ENCODE data around the gene SPRTN.
A peak's percentile ranks its signal among the peaks of the same experiment; 100 is the strongest.

The SPRTN gene

DNA sequence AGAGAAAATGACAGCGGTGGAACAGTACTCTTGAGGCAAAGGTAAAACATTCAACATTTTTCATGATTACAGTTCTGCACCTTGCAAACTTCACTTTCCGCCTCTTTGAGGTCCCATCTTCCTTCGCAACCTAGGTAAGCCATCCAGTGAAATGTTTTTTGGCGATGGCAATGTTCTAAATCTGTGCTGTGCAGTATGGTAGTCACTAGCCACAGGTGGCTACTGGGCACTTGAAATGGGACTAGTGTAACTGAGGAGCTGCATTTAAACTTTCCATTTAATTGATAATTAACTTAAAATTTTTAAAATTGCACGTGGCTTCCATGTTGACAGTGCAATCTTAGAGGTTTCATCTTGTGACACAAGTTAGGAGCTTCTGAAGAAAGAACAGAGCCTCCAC is 13.4 kb upstream of the SPRTN start:
- no peak overlapping the region for H3K4me3 ChIP-seq
- no peak for DNase-seq (ENCODE audit: low spot score)
- no peak for TF ChIP-seq CTCF (IDR thresholded peaks at IDR 0.05)
- H3K27ac ChIP-seq: no peak overlapping the region

GRCh38 chr1:231326248-231326647 is 11.8 kb upstream of the SPRTN start:
- H3K27ac ChIP-seq: no peak overlapping the region
- no peak overlapping the region for H3K4me3 ChIP-seq
- no peak for TF ChIP-seq CTCF (IDR thresholded peaks at IDR 0.05)
- DNase-seq (ENCODE audit: low spot score): no peak

- Histone ChIP-seq H3K27ac (no peak overlapping the region), H3K4me3 (no peak overlapping the region)
- no peak for TF ChIP-seq CTCF (IDR thresholded peaks at IDR 0.05)
- DNase-seq (ENCODE audit: low spot score): no peak
Measured at GRCh38 chr1:231327617-231328016, 10.5 kb upstream of the SPRTN start.

DNA sequence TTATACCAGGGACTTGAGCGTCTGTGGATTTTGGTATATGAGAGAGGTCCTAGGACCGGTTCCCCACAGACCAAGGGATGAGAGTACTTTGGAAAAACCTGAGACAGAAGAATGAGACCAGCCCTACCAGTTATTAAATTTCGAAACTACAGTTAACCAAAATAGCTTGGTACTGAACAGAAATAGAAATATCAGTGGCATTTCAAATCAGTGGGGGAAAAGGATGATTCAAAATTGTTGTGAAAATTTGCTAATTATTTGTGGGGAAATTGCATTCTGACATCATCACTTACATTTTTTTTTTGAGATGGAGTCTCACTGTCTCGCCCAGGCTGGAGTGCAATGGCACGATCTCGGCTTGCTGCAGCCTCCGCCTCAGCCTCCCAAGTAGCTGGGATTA is 8.6 kb upstream of the SPRTN start:
- DNase-seq (ENCODE audit: low spot score): no peak
- H3K4me3 ChIP-seq: no peak overlapping the region
- H3K27ac ChIP-seq: no peak overlapping the region
- no peak for TF ChIP-seq CTCF (IDR thresholded peaks at IDR 0.05)

- Histone ChIP-seq H3K27ac (no peak overlapping the region), H3K4me3 (peak overlapping the region; percentile 92)
- no peak for DNase-seq (ENCODE audit: low spot score)
- TF ChIP-seq CTCF (IDR thresholded peaks at IDR 0.05): no peak
Measured at GRCh38 chr1:231332761-231333160, 5.3 kb upstream of the SPRTN start.

- Histone ChIP-seq H3K4me3 (peak overlapping the region; percentile 92), H3K27ac (no peak overlapping the region)
- DNase-seq (ENCODE audit: low spot score): no peak
- TF ChIP-seq CTCF (IDR thresholded peaks at IDR 0.05): no peak
Measured at GRCh38 chr1:231334079-231334666, 3.9 kb upstream of the SPRTN start.

- peak overlapping the region; percentile 92 for H3K4me3 ChIP-seq
Measured at GRCh38 chr1:231334952-231335351, 3.1 kb upstream of the SPRTN start.

More at GRCh38 chr1:231334952-231335351, 3.1 kb upstream of the SPRTN start:
- TF ChIP-seq CTCF (IDR thresholded peaks at IDR 0.05): no peak
- no peak for DNase-seq (ENCODE audit: low spot score)
- no peak overlapping the region for H3K27ac ChIP-seq
